Adrenal gland (tissue), 12 donors: ENCODE data around the gene TBXAS1. TPM values are rescaled to one million over a fixed set of nuclear protein-coding genes. Genes with fewer than 3 reads are reported as not detected.

ENCODE experiments used
- DNase-seq, 7 donors: peaks; one replicate each; pipeline ENCODE4 v3.0.0-alpha.2; 2019 to 2020
- H3K27ac ChIP-seq, 5 donors: fragments of 200-600 bp; sonication (generic) in 4 of 5; 1 replicate in 3 of 5; 2 replicates in 2 of 5; pipeline versions ENCODE4 v1.5.1 to v1.8.0; 2016 to 2020; ENCODE audit warnings: mild to moderate bottlenecking in 1 of 5
- H3K27me3 ChIP-seq: fragments of 200-600 bp; 2 replicates; pipeline ENCODE4 v1.8.0; 2021
- H3K36me3 ChIP-seq, 2 donors: fragments of 200-600 bp; replicated peaks in 1 of 2; 1 replicate in 1 of 2; 2 replicates in 1 of 2; pipeline versions ENCODE4 v1.5.1 to v1.8.0; 2018 to 2022
- H3K4me1 ChIP-seq, 2 donors: fragments of 200-600 bp; replicated peaks in 1 of 2; 1 replicate in 1 of 2; 2 replicates in 1 of 2; pipeline versions ENCODE4 v1.5.1 to v1.8.0; 2018 to 2021
- H3K4me3 ChIP-seq, 4 donors: fragments of 200-600 bp; sonication (generic) in 3 of 4; one replicate each; pipeline ENCODE4 v1.5.1; 2016 to 2018
- H3K9me3 ChIP-seq, 3 donors: fragments of 200-600 bp; sonication (generic) in 1 of 3; replicated peaks in 1 of 3; 1 replicate in 2 of 3; 2 replicates in 1 of 3; pipeline versions ENCODE4 v1.5.1 to v1.8.0; 2016 to 2021
- CTCF ChIP-seq, 6 experiments: fragments of 450-650 bp in 4 of 6; fragments of 200-600 bp in 2 of 6; sonication (generic) in 1 of 6; IDR thresholded peaks; 1 replicate in 5 of 6; 2 replicates in 1 of 6; pipeline versions ENCODE4 v1.5.1 to v1.8.0; 2016 to 2021; ENCODE audit warnings: antibody characterized with exemption in 6 of 6, mild to moderate bottlenecking in 2 of 6, moderate library complexity in 1 of 6
- POLR2A ChIP-seq, 2 donors: fragments of 450-650 bp; IDR thresholded peaks; one replicate each; pipeline ENCODE4 v1.6.1; 2017; ENCODE audit warnings: antibody characterized with exemption in 2 of 2, mild to moderate bottlenecking in 2 of 2, moderate library complexity in 1 of 2
- WGBS, 4 donors: extraction: QIAGEN DNeasy Blood & Tissue Kit in 2 of 4; methylation state at CpG; one replicate each; pipeline versions ENCODE4 v1.1.5 to v1.1.7; 2013 to 2017; 5-methylcytosine and 5-hydroxymethylcytosine counted together
- intact Hi-C, 2 donors: fragments of 100-400 bp; cut with DNase I; formaldehyde crosslinking; loops; one replicate each; pipeline versions ENCODE4 v1.14.1 to v1.15.0; 2022 to 2023
- polyA plus RNA-seq, 3 donors: library from polyadenylated mRNA; stranded (reverse); fragments of 200-250 nt in 2 of 3; fragments of 350-450 nt in 1 of 3; fragmentation: Illumina TruSeq in 1 of 3; extraction: RNeasy Lipid Tissue Mini Kit (QIAGEN cat#74804) in 1 of 3; gene quantifications; one replicate each; pipeline ENCODE4 v1.2.3, GENCODE V29; 2013 to 2014
- total RNA-seq, 9 donors: library from RNA; depleted of rRNA in 4 of 9; stranded (reverse); fragments of >200 nt in 4 of 9; fragments of 120-200 nt in 1 of 9; fragmentation: NEBNext Ultra II Directional in 1 of 9; extraction: Animal tissue kit (Norgen Biotek cat#: 25700) in 1 of 9; gene quantifications; one replicate each; pipeline versions ENCODE4 v1.1.0 to v1.2.4, GENCODE V29; 2013 to 2023
- donor health status: healthy with polysubstance abuse.
- donor health status: Bipolar disorder and iron deficiency.
- donor health status: DM: yes; HTN: yes; CAD: no.
- donor health status: DM: no; HTN: no; CAD: no.
- donor health status: DM: no; HTN: no; CAD: no.
- donor health status: DM: yes; HTN: yes; CAD: no.

TBXAS1 gene
- total and polyA plus RNA-seq, 12 donors = 9.0 to 87.0 (median 27.3) TPM

- DNase-seq = peak in 4 of 7 donors; percentile 30 to 60 (median 40)
- 49 to 85% (median 64%) methylated on average over 8 to 13 of the region's 13 CpGs for WGBS, 4 donors
- Histone ChIP-seq H3K36me3 (no peaks in the 10 kb centered on the region), H3K4me3 (no peak overlapping the region), H3K4me1 (no peaks in the 10 kb centered on the region), H3K27me3 (no peaks in the 10 kb centered on the region), H3K9me3 (no peaks in the 10 kb centered on the region), H3K27ac (no peak overlapping the region)
- intact Hi-C loops = loop anchor here in 1 of 2 donors (10.0 kb wide), 1 partner anchor 511 kb away; no protein-coding TSS in a partner anchor
- TF ChIP-seq CTCF (IDR thresholded peaks at IDR 0.05) (peak in 3 of 6 experiments; percentile 18 to 22 (median 20)), POLR2A (IDR thresholded peaks at IDR 0.05) (no peak)
Measured at GRCh38 chr7:140005754-140006503, 176.9 kb downstream of the TBXAS1 start.

- Histone ChIP-seq H3K36me3 (no peaks in the 10 kb centered on the region), H3K27me3 (no peaks in the 10 kb centered on the region), H3K4me1 (no peaks in the 10 kb centered on the region), H3K27ac (no peak overlapping the region), H3K9me3 (no peaks in the 10 kb centered on the region), H3K4me3 (no peak overlapping the region)
- 94 to 98% (median 97%) methylated on average over 10 of the region's 10 CpGs for WGBS, 4 donors
- no peak for TF ChIP-seq POLR2A (IDR thresholded peaks at IDR 0.05)
- no peak for TF ChIP-seq CTCF (IDR thresholded peaks at IDR 0.05)
- no peak for DNase-seq
- intact Hi-C loops = loop anchor here in 1 of 2 donors (10.0 kb wide), 1 partner anchor 512 kb away; no protein-coding TSS in a partner anchor
Measured at GRCh38 chr7:140006600-140006999, 177.5 kb downstream of the TBXAS1 start.

GRCh38 chr7:140007051-140007690, 178.1 kb downstream of the TBXAS1 start:
- H3K36me3 ChIP-seq = no peaks in the 10 kb centered on the region
- no peaks in the 10 kb centered on the region for H3K4me1 ChIP-seq
- intact Hi-C loops = loop anchor here in 1 of 2 donors (10.0 kb wide), 1 partner anchor 512 kb away; no protein-coding TSS in a partner anchor
- WGBS, 4 donors = 83 to 90% (median 85%) methylated on average over 8 to 11 of the region's 11 CpGs
- H3K4me3 ChIP-seq = no peak overlapping the region
- TF ChIP-seq CTCF (IDR thresholded peaks at IDR 0.05) (no peak), POLR2A (IDR thresholded peaks at IDR 0.05) (no peak)
- no peak for DNase-seq
- no peaks in the 10 kb centered on the region for H3K9me3 ChIP-seq
- no peak overlapping the region for H3K27ac ChIP-seq
- no peaks in the 10 kb centered on the region for H3K27me3 ChIP-seq
